Measurements from ENCODE around the gene ZNF683.
A peak's percentile ranks its signal among the peaks of the same experiment; 100 is the strongest.
"Not testable (repeated sequence)": the region's sequence is repeated elsewhere in the genome, so short reads cannot be mapped to it uniquely, and the experiment has no call there.

Gene ZNF683

GRCh38 chr1:26385063-26385462, 12.5 kb upstream of the ZNF683 start:
- DNase-seq (ENCODE audit: low spot score): not testable (repeated sequence)

- no peak for DNase-seq (ENCODE audit: low spot score)
Measured at GRCh38 chr1:26384076-26384475, 11.5 kb upstream of the ZNF683 start.

- DNase-seq (ENCODE audit: low spot score): no peak
Measured at GRCh38 chr1:26378879-26379251, 6.3 kb upstream of the ZNF683 start.

- DNase-seq (ENCODE audit: low spot score): peak; percentile 91
Measured at GRCh38 chr1:26378088-26378878, 5.7 kb upstream of the ZNF683 start.

GRCh38 chr1:26376050-26376449, 3.5 kb upstream of the ZNF683 start:
- DNase-seq (ENCODE audit: low spot score): no peak

GRCh38 chr1:26375081-26375480, 2.5 kb upstream of the ZNF683 start:
- no peak for DNase-seq (ENCODE audit: low spot score)

- DNase-seq (ENCODE audit: low spot score): not testable (repeated sequence)
Measured at GRCh38 chr1:26374361-26374760, 1.8 kb upstream of the ZNF683 start.

- no peak for DNase-seq (ENCODE audit: low spot score)
Measured at GRCh38 chr1:26373789-26374188, 1.2 kb upstream of the ZNF683 start.

- peak; percentile 44 for DNase-seq (ENCODE audit: low spot score)
Measured at GRCh38 chr1:26373281-26373680, 731 bp upstream of the ZNF683 start.

- no peak for DNase-seq (ENCODE audit: low spot score)
Measured at GRCh38 chr1:26372039-26372438, 511 bp downstream of the ZNF683 start.

- DNase-seq (ENCODE audit: low spot score): no peak
Measured at GRCh38 chr1:26370591-26371382, 1.8 kb downstream of the ZNF683 start.

GRCh38 chr1:26368486-26368885, 4.1 kb downstream of the ZNF683 start:
- no peak for DNase-seq (ENCODE audit: low spot score)

- DNase-seq (ENCODE audit: low spot score): no peak
Measured at GRCh38 chr1:26368006-26368405, 4.5 kb downstream of the ZNF683 start.

- no peak for DNase-seq (ENCODE audit: low spot score)
Measured at GRCh38 chr1:26367441-26367840, 5.1 kb downstream of the ZNF683 start.

- DNase-seq (ENCODE audit: low spot score): no peak
Measured at GRCh38 chr1:26364956-26365355, 7.6 kb downstream of the ZNF683 start.

GRCh38 chr1:26363549-26364448, 8.8 kb downstream of the ZNF683 start:
- DNase-seq (ENCODE audit: low spot score): peak; percentile 87

- no peak for DNase-seq (ENCODE audit: low spot score)
Measured at GRCh38 chr1:26362331-26362730, 10.2 kb downstream of the ZNF683 start.

- no peak for DNase-seq (ENCODE audit: low spot score)
Measured at GRCh38 chr1:26361605-26362122, 10.9 kb downstream of the ZNF683 start.

GRCh38 chr1:26360807-26361604, 11.5 kb downstream of the ZNF683 start:
- no peak for DNase-seq (ENCODE audit: low spot score)

- DNase-seq (ENCODE audit: low spot score): peak; percentile 34
Measured at GRCh38 chr1:26359981-26360806, 12.4 kb downstream of the ZNF683 start.

Measured in CD4-positive, alpha-beta T cell treated with Interleukin-2 at 100 ng/mL for 4 hours (primary cell).